Gastrocnemius medialis (tissue), 4 donors: ENCODE results near the gene COBL. TPM values are rescaled to one million over a fixed set of nuclear protein-coding genes. Genes with fewer than 3 reads are reported as not detected.

Experiments used
- ATAC-seq, 2 donors: fragments of 150-250 bp; one replicate each; pipeline ENCODE4 v1.9.1; 2016
- DNase-seq, 2 donors: peaks; one replicate each; pipeline ENCODE4 v3.0.0-alpha.2; 2019
- H3K27ac ChIP-seq, 4 donors: fragments of 200-600 bp; sonication (generic); 1 replicate in 1 of 4; 2 replicates in 3 of 4; pipeline ENCODE4 v1.5.1; 2016 to 2018; ENCODE audit warnings: mild to moderate bottlenecking in 2 of 4, moderate library complexity in 1 of 4
- H3K27me3 ChIP-seq, 3 donors: fragments of 200-600 bp; sonication (generic) in 2 of 3; 1 replicate in 1 of 3; 2 replicates in 2 of 3; pipeline versions ENCODE4 v1.5.1 to v1.6.0; 2016 to 2019; ENCODE audit warnings: mild to moderate bottlenecking in 1 of 3, moderate library complexity in 1 of 3
- H3K36me3 ChIP-seq, 2 donors: fragments of 200-600 bp; sonication (generic) in 1 of 2; one replicate each; pipeline ENCODE4 v1.5.1; 2017 to 2018
- H3K4me1 ChIP-seq, 2 donors: fragments of 200-600 bp; sonication (generic) in 1 of 2; one replicate each; pipeline ENCODE4 v1.5.1; 2016 to 2017; ENCODE audit warnings: mild to moderate bottlenecking in 2 of 2
- H3K4me3 ChIP-seq, 4 donors: fragments of 200-600 bp; sonication (generic) in 3 of 4; 1 replicate in 1 of 4; 2 replicates in 3 of 4; pipeline ENCODE4 v1.5.1; 2016 to 2019; ENCODE audit warnings: mild to moderate bottlenecking in 2 of 4
- H3K9me3 ChIP-seq, 3 donors: fragments of 200-600 bp; sonication (generic) in 2 of 3; 1 replicate in 1 of 3; 2 replicates in 2 of 3; pipeline ENCODE4 v1.5.1; 2016 to 2019
- CTCF ChIP-seq, 5 experiments: fragments of 450-650 bp in 3 of 5; fragments of 200-600 bp in 2 of 5; sonication (generic) in 2 of 5; IDR thresholded peaks in 4 of 5; conservative IDR thresholded peaks in 1 of 5; 1 replicate in 4 of 5; 2 replicates in 1 of 5; pipeline ENCODE4 v1.5.1; 2016 to 2019; ENCODE audit warnings: antibody characterized with exemption in 5 of 5, mild to moderate bottlenecking in 3 of 5, moderate library complexity in 3 of 5
- POLR2A ChIP-seq, 2 donors: fragments of 450-650 bp; IDR thresholded peaks; one replicate each; pipeline ENCODE4 v1.6.1; 2017; ENCODE audit warnings: antibody characterized with exemption in 2 of 2, mild to moderate bottlenecking in 2 of 2, moderate library complexity in 2 of 2
- in situ Hi-C, 4 donors: fragments of 200-750 bp; cut with MboI; loops; one replicate each; pipeline versions ENCODE4 v1.15.0 to v1.8.0; 2017; ENCODE audit warnings: low sequenced_read_pairs in 4 of 4
- intact Hi-C: fragments of 100-400 bp; cut with DNase I; formaldehyde crosslinking; loops from one replicate; pipeline ENCODE4 v1.15.1; 2023; ENCODE audit warnings: low total_unique reads
- total RNA-seq, 4 donors: library from RNA; depleted of rRNA; stranded (reverse); fragments of >200 nt; gene quantifications; one replicate each; pipeline versions ENCODE4 v1.1.0 to v1.2.3, GENCODE V29; 2016

The COBL gene
- total RNA-seq, 4 donors from 2014 or later = 82.1 to 170 (median 124) TPM

DNA sequence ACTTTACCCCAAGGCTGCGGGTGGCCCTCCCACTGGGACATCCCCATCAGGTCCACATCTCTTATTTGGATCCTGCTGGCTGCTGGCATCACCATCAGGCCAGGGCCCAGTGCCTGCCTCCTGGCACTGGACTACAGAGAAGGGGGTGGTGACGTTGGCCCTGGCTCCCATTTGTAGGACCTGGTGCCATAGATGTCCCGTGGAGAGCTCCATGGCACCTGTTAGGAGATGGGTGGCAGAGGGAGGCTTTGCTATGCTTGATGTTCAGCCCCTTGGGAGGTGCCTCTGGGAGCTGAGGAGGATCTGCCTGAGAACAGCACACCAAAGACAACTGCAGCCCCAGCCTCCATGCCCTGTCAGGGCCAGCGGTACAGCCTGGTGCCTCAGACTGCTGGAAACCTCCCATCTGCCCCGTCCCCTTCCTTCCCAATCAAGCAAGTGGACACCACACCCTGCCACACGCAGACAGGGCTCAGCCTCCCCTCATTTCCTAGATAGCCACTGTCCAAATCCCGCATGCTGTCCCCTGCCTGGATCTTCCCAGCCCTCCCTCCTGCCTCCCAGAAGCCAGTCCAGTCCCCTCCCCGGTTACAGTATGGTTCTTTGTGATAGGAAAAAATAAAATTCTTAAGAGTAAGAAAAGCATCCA lies 303.9 kb downstream of the COBL start:
- DNase-seq = no peak
- H3K4me3 ChIP-seq = no peak overlapping the region
- intact Hi-C loops = no loop called here
- H3K36me3 ChIP-seq = no peaks in the 10 kb centered on the region
- in situ Hi-C loops = no loop called here
- no peaks in the 10 kb centered on the region for H3K4me1 ChIP-seq
- H3K27me3 ChIP-seq = no peaks in the 10 kb centered on the region
- no peak overlapping the region for H3K27ac ChIP-seq
- ATAC-seq = no peak
- H3K9me3 ChIP-seq = no peaks in the 10 kb centered on the region
- TF ChIP-seq POLR2A (IDR thresholded peaks at IDR 0.05) = no peak
- no peak for TF ChIP-seq CTCF (IDR thresholded peaks at IDR 0.05 in 4 of 5, conservative IDR thresholded peaks at IDR 0.05 in 1 of 5)

GRCh38 chr7:51011710-51012350 lies 304.8 kb downstream of the COBL start:
- Histone ChIP-seq H3K36me3 (no peaks in the 10 kb centered on the region), H3K4me3 (no peak overlapping the region), H3K4me1 (no peaks in the 10 kb centered on the region), H3K9me3 (no peaks in the 10 kb centered on the region), H3K27ac (no peak overlapping the region), H3K27me3 (no peaks in the 10 kb centered on the region)
- DNase-seq = no peak
- no peak for ATAC-seq
- in situ Hi-C loops = no loop called here
- TF ChIP-seq CTCF (IDR thresholded peaks at IDR 0.05 in 4 of 5, conservative IDR thresholded peaks at IDR 0.05 in 1 of 5) = no peak
- no peak for TF ChIP-seq POLR2A (IDR thresholded peaks at IDR 0.05)
- intact Hi-C loops = no loop called here

GRCh38 chr7:51010534-51010933 lies 306.1 kb downstream of the COBL start:
- TF ChIP-seq CTCF (IDR thresholded peaks at IDR 0.05 in 4 of 5, conservative IDR thresholded peaks at IDR 0.05 in 1 of 5) (no peak), POLR2A (IDR thresholded peaks at IDR 0.05) (no peak)
- H3K4me3 ChIP-seq = no peak overlapping the region
- ATAC-seq (no peak), DNase-seq (no peak)
- no peaks in the 10 kb centered on the region for H3K4me1 ChIP-seq
- intact Hi-C loops = no loop called here
- no peak overlapping the region for H3K27ac ChIP-seq
- no peaks in the 10 kb centered on the region for H3K36me3 ChIP-seq
- no peaks in the 10 kb centered on the region for H3K9me3 ChIP-seq
- H3K27me3 ChIP-seq = no peaks in the 10 kb centered on the region
- in situ Hi-C loops = no loop called here

DNA sequence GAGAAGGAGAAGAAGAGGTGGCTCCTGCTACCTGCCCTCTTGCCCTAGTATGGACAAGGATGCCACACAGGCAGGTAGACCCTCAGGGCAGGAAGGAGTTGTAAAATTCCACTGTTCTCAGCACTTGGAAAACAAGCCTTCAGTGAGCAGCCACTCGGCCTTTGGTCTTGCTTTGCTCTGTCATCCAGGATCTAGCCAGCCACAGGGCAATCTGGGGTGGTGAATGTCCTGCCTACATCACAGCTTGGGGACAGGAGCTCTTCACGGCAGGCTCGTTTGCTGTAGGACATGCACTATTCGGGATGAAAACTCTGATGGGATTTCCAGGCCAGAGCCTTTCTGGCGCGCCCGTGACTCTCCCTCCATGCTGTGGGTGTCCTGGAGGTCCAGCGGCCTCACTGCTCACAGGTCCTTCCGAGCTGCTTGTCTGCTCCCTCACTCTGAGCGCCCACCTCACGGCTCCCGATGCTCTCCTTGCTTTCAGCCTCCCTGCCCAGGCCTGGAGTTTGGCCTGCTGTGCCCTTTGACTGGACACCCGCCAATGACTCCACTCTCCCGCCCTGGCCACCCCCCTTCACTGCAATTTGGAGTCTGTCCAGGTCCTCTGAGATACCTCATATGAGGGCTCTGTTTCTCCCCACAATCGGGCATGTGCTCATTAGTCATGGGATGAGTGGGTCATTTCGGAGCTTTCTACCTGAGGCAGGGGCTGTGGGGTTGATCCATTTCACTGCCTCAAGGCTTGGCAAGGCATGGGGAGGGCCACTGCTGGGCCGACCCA lies 306.7 kb downstream of the COBL start:
- Histone ChIP-seq H3K4me1 (no peaks in the 10 kb centered on the region), H3K4me3 (no peak overlapping the region), H3K36me3 (no peaks in the 10 kb centered on the region), H3K27ac (no peak overlapping the region), H3K27me3 (no peaks in the 10 kb centered on the region), H3K9me3 (no peaks in the 10 kb centered on the region)
- in situ Hi-C loops = no loop called here
- TF ChIP-seq POLR2A (IDR thresholded peaks at IDR 0.05) = no peak
- TF ChIP-seq CTCF (IDR thresholded peaks at IDR 0.05 in 4 of 5, conservative IDR thresholded peaks at IDR 0.05 in 1 of 5) = no peak
- intact Hi-C loops = no loop called here
- DNase-seq (no peak), ATAC-seq (no peak)
